ENCODE data around the gene LGALS3BP. TPM values are rescaled to one million over a fixed set of nuclear protein-coding genes. Genes with fewer than 3 reads are reported as not detected.
A peak's percentile ranks its signal among the peaks of the same experiment; 100 is the strongest.

The LGALS3BP gene
- total RNA-seq, 2 experiments from 2014 or later: 0.88 to 1.7 TPM

DNA sequence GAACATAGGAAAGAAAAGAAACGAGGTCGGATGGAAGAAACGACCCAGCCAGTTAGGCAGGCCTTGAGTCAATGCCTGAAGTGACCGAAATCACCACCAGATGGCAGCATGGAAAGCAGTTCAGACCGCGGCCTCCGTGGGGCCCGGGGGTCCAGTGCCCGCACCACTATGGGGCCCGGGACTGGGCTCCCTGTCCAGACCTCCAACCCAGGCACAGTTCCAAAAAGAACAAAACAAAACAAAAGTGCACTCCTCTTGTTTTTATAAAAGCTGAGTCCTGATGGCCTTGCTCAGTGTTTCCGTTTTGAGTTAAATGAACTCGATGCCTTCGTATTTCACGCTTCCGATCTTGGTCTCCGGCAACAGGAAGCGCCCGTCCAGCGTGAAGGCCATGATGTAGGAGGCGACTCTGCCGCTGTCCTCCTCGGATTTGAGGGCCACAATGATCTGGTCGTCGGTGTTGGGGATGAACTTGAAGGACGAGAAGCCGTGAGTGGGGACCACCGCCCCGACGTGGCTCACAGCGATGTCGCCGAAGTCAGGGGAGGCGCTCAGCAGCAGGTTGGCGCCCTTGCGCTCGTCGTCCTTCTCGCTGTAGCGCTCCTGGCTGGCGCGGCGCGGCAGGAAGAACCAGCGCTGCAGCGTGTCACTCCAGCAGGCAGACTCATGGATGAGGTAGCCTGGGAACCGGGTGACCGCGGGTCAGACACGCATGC is 13.7 kb upstream of the LGALS3BP start:
- Histone ChIP-seq H2AFZ (ENCODE audit: low read length) (no peak overlapping the region), H4K20me1 (ENCODE audit: insufficient read depth, low read length) (peaks cover 4% of the 10 kb centered on the region; the same call in 1 of the 2 replicates), H3K27ac (ENCODE audit: low read depth, low read length, poor library complexity, severe bottlenecking) (no peak overlapping the region), H3K4me3 (ENCODE audit: low read depth, low read length, poor library complexity, severe bottlenecking) (no peak overlapping the region), H3K9me2 (ENCODE audit: insufficient read depth, low read length) (no peaks in the 10 kb centered on the region), H3K4me2 (ENCODE audit: low read length) (no peak overlapping the region), H3K4me1 (ENCODE audit: insufficient read depth, low read length, poor library complexity, severe bottlenecking) (no peaks in the 10 kb centered on the region), H3K9me3 (ENCODE audit: low read length) (no peaks in the 10 kb centered on the region), H3K79me2 (ENCODE audit: insufficient read depth, low read depth, low read length) (no peaks in the 10 kb centered on the region), H3K36me3 (ENCODE audit: insufficient read depth, low read length) (peaks cover 88% of the 10 kb centered on the region)
- ChIA-PET CTCF (ENCODE audit: unreplicated experiment) (no interaction called here), POLR2A (no interaction called here)
- peak; percentile 63 for DNase-seq (ENCODE audit: low spot score)
- no peak for TF ChIP-seq EZH2phosphoT487 (IDR thresholded peaks at IDR 0.05; ENCODE audit: borderline replicate concordance, low read depth, low read length)
- TF ChIP-seq, protein P1, sequence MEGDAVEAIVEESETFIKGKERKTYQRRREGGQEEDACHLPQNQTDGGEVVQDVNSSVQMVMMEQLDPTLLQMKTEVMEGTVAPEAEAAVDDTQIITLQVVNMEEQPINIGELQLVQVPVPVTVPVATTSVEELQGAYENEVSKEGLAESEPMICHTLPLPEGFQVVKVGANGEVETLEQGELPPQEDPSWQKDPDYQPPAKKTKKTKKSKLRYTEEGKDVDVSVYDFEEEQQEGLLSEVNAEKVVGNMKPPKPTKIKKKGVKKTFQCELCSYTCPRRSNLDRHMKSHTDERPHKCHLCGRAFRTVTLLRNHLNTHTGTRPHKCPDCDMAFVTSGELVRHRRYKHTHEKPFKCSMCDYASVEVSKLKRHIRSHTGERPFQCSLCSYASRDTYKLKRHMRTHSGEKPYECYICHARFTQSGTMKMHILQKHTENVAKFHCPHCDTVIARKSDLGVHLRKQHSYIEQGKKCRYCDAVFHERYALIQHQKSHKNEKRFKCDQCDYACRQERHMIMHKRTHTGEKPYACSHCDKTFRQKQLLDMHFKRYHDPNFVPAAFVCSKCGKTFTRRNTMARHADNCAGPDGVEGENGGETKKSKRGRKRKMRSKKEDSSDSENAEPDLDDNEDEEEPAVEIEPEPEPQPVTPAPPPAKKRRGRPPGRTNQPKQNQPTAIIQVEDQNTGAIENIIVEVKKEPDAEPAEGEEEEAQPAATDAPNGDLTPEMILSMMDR (conservative IDR thresholded peaks at IDR 0.05; ENCODE audit: low read length): peak; percentile 96
- BruUV-seq (replicated peaks): no TSS peak
- intact Hi-C loops (cut with micrococcal nuclease; ENCODE audit: unreplicated experiment): loop anchor here (5.0 kb wide), 1 partner anchor 49 kb away; no protein-coding TSS in a partner anchor

DNA sequence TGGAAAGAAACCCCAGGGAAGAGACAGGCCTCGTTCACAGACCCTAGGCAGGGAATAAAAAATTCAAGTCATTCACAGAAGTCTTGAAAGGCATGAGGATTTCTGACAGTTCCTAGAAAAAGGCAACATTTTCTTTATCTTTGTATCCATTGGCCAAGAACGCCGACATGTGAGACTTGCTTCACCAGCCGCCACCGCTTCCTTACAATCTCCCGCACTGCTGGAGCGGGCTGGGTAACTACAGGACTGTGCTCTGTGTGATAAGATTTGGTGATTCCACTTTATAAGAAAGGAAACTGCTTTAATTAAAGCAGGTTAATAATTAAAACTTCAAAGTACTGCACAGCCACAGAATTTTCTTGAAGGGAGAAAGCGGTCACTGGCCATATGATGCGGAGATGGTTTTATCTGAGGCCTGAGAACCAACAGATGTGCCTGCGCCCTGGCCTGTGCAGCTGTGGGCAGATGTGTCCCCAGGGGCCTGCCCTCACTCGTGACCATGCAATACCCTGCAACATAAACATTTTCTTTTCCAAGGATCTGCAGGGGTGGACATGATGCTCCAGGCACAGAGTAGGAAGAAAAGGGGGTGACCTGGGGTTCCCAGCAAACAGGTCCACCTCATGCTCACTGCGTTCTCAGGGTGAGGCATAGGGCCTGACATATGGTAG is 13.0 kb upstream of the LGALS3BP start:
- Histone ChIP-seq H3K9me2 (ENCODE audit: insufficient read depth, low read length) (no peaks in the 10 kb centered on the region), H3K79me2 (ENCODE audit: insufficient read depth, low read depth, low read length) (no peaks in the 10 kb centered on the region), H3K36me3 (ENCODE audit: insufficient read depth, low read length) (peaks cover 81% of the 10 kb centered on the region), H3K4me1 (ENCODE audit: insufficient read depth, low read length, poor library complexity, severe bottlenecking) (no peaks in the 10 kb centered on the region), H4K20me1 (ENCODE audit: insufficient read depth, low read length) (peaks cover 4% of the 10 kb centered on the region; the same call in 1 of the 2 replicates), H3K9me3 (ENCODE audit: low read length) (no peaks in the 10 kb centered on the region), H3K4me2 (ENCODE audit: low read length) (no peak overlapping the region), H2AFZ (ENCODE audit: low read length) (no peak overlapping the region), H3K4me3 (ENCODE audit: low read depth, low read length, poor library complexity, severe bottlenecking) (no peak overlapping the region), H3K27ac (ENCODE audit: low read depth, low read length, poor library complexity, severe bottlenecking) (no peak overlapping the region)
- no peak for DNase-seq (ENCODE audit: low spot score)
- intact Hi-C loops (cut with micrococcal nuclease; ENCODE audit: unreplicated experiment): loop anchor here (5.0 kb wide), 1 partner anchor 50 kb away; no protein-coding TSS in a partner anchor
- ChIA-PET POLR2A (no interaction called here), CTCF (ENCODE audit: unreplicated experiment) (no interaction called here)
- TF ChIP-seq, protein P1 (conservative IDR thresholded peaks at IDR 0.05; ENCODE audit: low read length): no peak
- no peak for TF ChIP-seq EZH2phosphoT487 (IDR thresholded peaks at IDR 0.05; ENCODE audit: borderline replicate concordance, low read depth, low read length)
- BruUV-seq (replicated peaks): no TSS peak

Measured in OCI-LY7 (cell line).